HepG2 (cell line): Measurements from ENCODE around the gene DCAKD. TPM values are rescaled to one million over a fixed set of nuclear protein-coding genes. Genes with fewer than 3 reads are reported as not detected.

Experiments used
- DDIT3 ChIP-seq: sonication (generic); formaldehyde crosslinking; IDR thresholded peaks from 2 replicates; pipeline ENCODE4 v1.4.0; 2020; ENCODE audit warnings: mild to moderate bottlenecking, missing genetic modification reagents
- E2F2 ChIP-seq: sonication (generic); formaldehyde crosslinking; IDR thresholded peaks from 2 replicates; pipeline ENCODE4 v1.4.0; 2020; ENCODE audit warnings: missing genetic modification reagents, borderline replicate concordance
- HOXA9 ChIP-seq: sonication (generic); formaldehyde crosslinking; IDR thresholded peaks from 2 replicates; pipeline ENCODE4 v1.8.1; 2022; ENCODE audit warnings: missing genetic modification reagents, mild to moderate bottlenecking, moderate library complexity, borderline replicate concordance
- KIAA2018 ChIP-seq: sonication (generic); formaldehyde crosslinking; IDR thresholded peaks from 2 replicates; pipeline ENCODE4 v1.5.0; 2020; ENCODE audit warnings: mild to moderate bottlenecking, missing genetic modification reagents, borderline replicate concordance
- REPIN1 ChIP-seq: sonication (generic); formaldehyde crosslinking; IDR thresholded peaks from 2 replicates; pipeline ENCODE4 v1.8.0; 2022; ENCODE audit warnings: missing genetic modification reagents, low read depth, mild to moderate bottlenecking, borderline replicate concordance
- RFX1 ChIP-seq: fragments of 450-650 bp; IDR thresholded peaks from 2 replicates; pipeline ENCODE4 v1.6.1; 2017
- TBX2 ChIP-seq: sonication (generic); formaldehyde crosslinking; IDR thresholded peaks from 2 replicates; pipeline ENCODE4 v1.5.0; 2020; ENCODE audit warnings: missing genetic modification reagents, mild to moderate bottlenecking, borderline replicate concordance
- ZBTB46 ChIP-seq: sonication (generic); formaldehyde crosslinking; IDR thresholded peaks from 2 replicates; pipeline ENCODE4 v1.4.0; 2020; ENCODE audit warnings: mild to moderate bottlenecking, missing genetic modification reagents, borderline replicate concordance
- ZEB1 ChIP-seq: IDR thresholded peaks from 2 replicates; pipeline ENCODE4 v1.6.1; 2012; ENCODE audit warnings: mild to moderate bottlenecking, low read depth, inconsistent platforms; ENCODE audit not compliant: insufficient replicate concordance
- ZNF275 ChIP-seq: sonication (generic); formaldehyde crosslinking; IDR thresholded peaks from 2 replicates; pipeline ENCODE4 v1.8.0; 2022; ENCODE audit warnings: missing genetic modification reagents, mild to moderate bottlenecking, inconsistent platforms, borderline replicate concordance
- ZNF280B ChIP-seq: sonication (generic); formaldehyde crosslinking; IDR thresholded peaks from 2 replicates; pipeline ENCODE4 v1.5.0; 2020; ENCODE audit warnings: missing genetic modification reagents, mild to moderate bottlenecking, borderline replicate concordance
- ZNF432 ChIP-seq: sonication (generic); formaldehyde crosslinking; IDR thresholded peaks from 2 replicates; pipeline ENCODE4 v1.5.0; 2020; ENCODE audit warnings: missing genetic modification reagents, mild to moderate bottlenecking, borderline replicate concordance
- polyA plus RNA-seq, 8 experiments: library from polyadenylated mRNA; depleted of rRNA in 3 of 8; stranded (reverse) in 7 of 8; unstranded in 1 of 8; fragments of >200 nt; fragmentation: Illumina TruSeq in 4 of 8; extraction: Trizol in 4 of 8; gene quantifications; 2 replicates each; pipeline versions ENCODE4 v1.2.1 to v1.2.3, GENCODE V29; 2011 to 2016; ENCODE audit warnings: low read depth in 4 of 8, missing spikeins in 1 of 8, mixed read lengths in 1 of 8; ENCODE audit not compliant: insufficient read depth in 1 of 8
- total RNA-seq, 5 experiments: library from RNA; depleted of rRNA; stranded (reverse); fragments of >200 nt; fragmentation: Illumina TruSeq; extraction: Trizol; gene quantifications; 2 replicates each; pipeline ENCODE4 v1.2.3, GENCODE V29; 2016; ENCODE audit warnings: low read depth in 1 of 5

Gene DCAKD
- total and polyA plus RNA-seq, 2 of the 13 experiments (the other 11 are each of a cell fraction or from before 2014, with no cell fraction given) = 25.9 to 29.2 TPM

- TF ChIP-seq DDIT3 (CRISPR knock-in tag) (no peak), RFX1 (no peak), ZBTB46 (CRISPR knock-in tag) (no peak), TBX2 (peak; percentile 91), REPIN1 (CRISPR knock-in tag) (peak; percentile 84), HOXA9 (CRISPR knock-in tag) (peak; percentile 25; the same call in 1 of the 2 replicates), ZNF280B (CRISPR knock-in tag) (peak; percentile 56; the same call in 1 of the 2 replicates), ZNF432 (no peak), ZEB1 (peak; percentile 68), KIAA2018 (CRISPR knock-in tag) (0 out of 2 replicates have a peak, but pooled peaks have one; percentile 73), ZNF275 (no peak), E2F2 (CRISPR knock-in tag) (no peak)
Observed at GRCh38 chr17:45021607-45022287, 29.7 kb downstream of the DCAKD start (continued).
